ENCODE measurements around the gene SLC34A1. TPM values are rescaled to one million over a fixed set of nuclear protein-coding genes. Genes with fewer than 3 reads are reported as not detected.

The SLC34A1 gene
- total and polyA plus RNA-seq, 2 of the 13 experiments (the other 11 are each of a cell fraction or from before 2014, with no cell fraction given), result 0.03 to 0.20 TPM

GRCh38 chr5:177378884-177379883 lies 5.0 kb upstream of the SLC34A1 start (continued):
- peak; percentile 40; the same call in 1 of the 2 replicates for TF ChIP-seq AFF4 (CRISPR knock-in tag; IDR thresholded peaks at IDR 0.05)
- TF ChIP-seq CCDC6 (CRISPR knock-in tag; IDR thresholded peaks at IDR 0.05), result peak; percentile 45; the same call in 1 of the 2 replicates
- TF ChIP-seq E2F1 (CRISPR knock-in tag; IDR thresholded peaks at IDR 0.05), result peak; percentile 57
- TF ChIP-seq, protein P1, sequence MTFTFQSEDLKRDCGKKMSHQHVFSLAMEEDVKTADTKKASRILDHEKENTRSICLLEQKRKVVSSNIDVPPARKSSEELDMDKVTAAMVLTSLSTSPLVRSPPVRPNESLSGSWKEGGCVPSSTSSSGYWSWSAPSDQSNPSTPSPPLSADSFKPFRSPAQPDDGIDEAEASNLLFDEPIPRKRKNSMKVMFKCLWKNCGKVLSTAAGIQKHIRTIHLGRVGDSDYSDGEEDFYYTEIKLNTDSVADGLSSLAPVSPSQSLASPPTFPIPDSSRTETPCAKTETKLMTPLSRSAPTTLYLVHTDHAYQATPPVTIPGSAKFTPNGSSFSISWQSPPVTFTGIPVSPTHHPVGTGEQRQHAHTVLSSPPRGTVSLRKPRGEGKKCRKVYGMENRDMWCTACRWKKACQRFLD (CRISPR knock-in tag; IDR thresholded peaks at IDR 0.05; ENCODE audit: borderline replicate concordance), result no peak
- peak; percentile 62; the same call in 1 of the 2 replicates for TF ChIP-seq ARID4A (CRISPR knock-in tag; IDR thresholded peaks at IDR 0.05; ENCODE audit: borderline replicate concordance)
- TF ChIP-seq TGIF2 (CRISPR knock-in tag; IDR thresholded peaks at IDR 0.05), result peak; percentile 30; the same call in 1 of the 2 replicates
- TF ChIP-seq ZNF530 (CRISPR knock-in tag; IDR thresholded peaks at IDR 0.05; ENCODE audit: low read depth), result no peak
- TF ChIP-seq ZFP91 (CRISPR knock-in tag; IDR thresholded peaks at IDR 0.05; ENCODE audit: borderline replicate concordance), result peak; percentile 47
- no peak; a peak in 1 of 4 replicates for TF ChIP-seq EP300 (IDR thresholded peaks at IDR 0.05; ENCODE audit: low read depth in 2 of 2, low read length in 2 of 2)
- no peak for TF ChIP-seq EP300 (CRISPR knock-in tag; IDR thresholded peaks at IDR 0.05; ENCODE audit: borderline replicate concordance)
- TF ChIP-seq FOXM1 (CRISPR knock-in tag; IDR thresholded peaks at IDR 0.05), result 0 out of 2 replicates have a peak, but pooled peaks have one; percentile 3
- 0 out of 2 replicates have a peak, but pooled peaks have one; percentile 39 for TF ChIP-seq ZNF296 (CRISPR knock-in tag; conservative IDR thresholded peaks at IDR 0.05)
- TF ChIP-seq TOE1 (CRISPR knock-in tag; IDR thresholded peaks at IDR 0.05), result peak; percentile 74; the same call in 1 of the 2 replicates
- TF ChIP-seq ZNF75D (CRISPR knock-in tag; IDR thresholded peaks at IDR 0.05; ENCODE audit: borderline replicate concordance), result no peak
